Stimulated activated CD4-positive, alpha-beta T cell treated with anti-CD3 and anti-CD28 coated beads, Interleukin-2, amount 100 ng/mL, for 4 hours (primary cell): ENCODE measurements around the gene SUB1.
"Not testable (repeated sequence)": the region's sequence is repeated elsewhere in the genome, so short reads cannot be mapped to it uniquely, and the experiment has no call there.

Experiments used
- DNase-seq: peaks from one replicate; pipeline ENCODE4 v3.0.0-alpha.2; 2020; ENCODE audit warnings: low read depth

The SUB1 gene

GRCh38 chr5:32600054-32600622, 14.8 kb downstream of the SUB1 start:
- DNase-seq = no peak

- DNase-seq = no peak
These were observed 16.4 kb downstream of the SUB1 start for GRCh38 chr5:32601623-32602295.

- no peak for DNase-seq
These were observed 17.5 kb downstream of the SUB1 start for GRCh38 chr5:32602906-32603305.

- DNase-seq = no peak
These were observed 19.7 kb downstream of the SUB1 start for GRCh38 chr5:32604800-32605765.

- no peak for DNase-seq
These were observed 20.4 kb downstream of the SUB1 start for GRCh38 chr5:32605766-32606152.

- no peak for DNase-seq
These were observed 27.0 kb downstream of the SUB1 start for GRCh38 chr5:32612134-32612888.

GRCh38 chr5:32613050-32613672, 27.8 kb downstream of the SUB1 start:
- DNase-seq = peak; percentile 75

GRCh38 chr5:32615236-32615635, 29.9 kb downstream of the SUB1 start:
- no peak for DNase-seq

GRCh38 chr5:32618962-32619361, 33.6 kb downstream of the SUB1 start:
- DNase-seq = no peak

- DNase-seq = no peak
These were observed 35.9 kb downstream of the SUB1 start for GRCh38 chr5:32621256-32621655.

- DNase-seq = no peak
These were observed 39.7 kb downstream of the SUB1 start for GRCh38 chr5:32625106-32625505.

GRCh38 chr5:32625547-32625946, 40.2 kb downstream of the SUB1 start:
- no peak for DNase-seq

- DNase-seq = no peak
These were observed 42.0 kb downstream of the SUB1 start for GRCh38 chr5:32627219-32627870.

GRCh38 chr5:32628049-32628844, 42.9 kb downstream of the SUB1 start:
- DNase-seq = no peak

- no peak for DNase-seq
These were observed 45.6 kb downstream of the SUB1 start for GRCh38 chr5:32630867-32631491.

- DNase-seq = not testable (repeated sequence)
These were observed 47.7 kb downstream of the SUB1 start for GRCh38 chr5:32633017-32633416.

- DNase-seq = no peak
These were observed 53.0 kb downstream of the SUB1 start for GRCh38 chr5:32638309-32638708.

- no peak for DNase-seq
These were observed 54.6 kb downstream of the SUB1 start for GRCh38 chr5:32639943-32640342.

GRCh38 chr5:32642276-32643002, 57.1 kb downstream of the SUB1 start:
- no peak for DNase-seq
